Measurements from ENCODE around the gene CHCHD1. TPM values are rescaled to one million over a fixed set of nuclear protein-coding genes. Genes with fewer than 3 reads are reported as not detected.
A peak's percentile ranks its signal among the peaks of the same experiment; 100 is the strongest.

The CHCHD1 gene
- total RNA-seq, 1 experiment from 2014 or later, result 44.1 TPM

DNA sequence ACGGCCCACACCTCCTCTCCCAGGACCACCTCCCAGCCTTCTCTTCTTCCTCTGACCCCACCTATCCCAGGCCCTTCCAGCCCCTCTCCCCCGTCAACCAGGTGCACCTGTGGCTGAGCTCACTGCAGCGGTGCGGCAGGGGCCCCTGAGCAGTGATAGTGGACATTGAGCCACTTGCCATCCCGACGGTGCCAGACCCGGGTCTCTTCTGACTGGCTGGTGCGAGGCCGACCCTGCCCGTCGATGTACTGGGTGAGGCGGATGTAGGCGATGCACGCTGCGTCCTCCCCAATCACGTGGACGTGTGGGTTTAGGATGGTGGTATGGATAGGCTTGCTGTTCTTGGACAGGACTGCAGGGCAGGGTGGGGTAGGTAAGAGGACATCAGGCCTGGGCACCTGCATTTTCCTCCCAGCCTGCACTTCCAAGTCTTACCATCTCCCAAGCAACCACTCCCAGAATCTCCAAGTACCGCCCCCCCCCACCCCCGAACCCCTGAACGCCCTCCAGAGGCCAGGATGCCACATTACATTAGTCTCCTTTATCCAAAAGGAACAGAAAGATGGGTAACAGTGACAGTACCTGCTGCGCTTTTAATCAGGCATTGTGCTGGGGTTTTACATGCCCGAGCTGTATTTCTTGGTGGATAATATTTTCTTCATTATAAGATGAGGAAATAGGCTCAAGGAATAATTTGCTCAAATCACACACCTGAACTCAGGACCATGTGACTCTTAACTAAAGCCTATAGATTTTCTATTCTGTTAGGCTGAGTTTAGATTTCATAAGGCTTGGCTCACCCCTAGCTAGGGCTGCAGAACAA is 33.3 kb downstream of the CHCHD1 start:
- intact Hi-C loops (cut with micrococcal nuclease; ENCODE audit: unreplicated experiment), result no loop called here
- Mint-ChIP-seq H3K27me3 (ENCODE audit: unreplicated experiment) (no peaks in the 10 kb centered on the region), H3K27ac (ENCODE audit: unreplicated experiment) (no peak overlapping the region), H3K36me3 (ENCODE audit: insufficient read depth, unreplicated experiment) (peaks cover 43% of the 10 kb centered on the region), H3K9me3 (ENCODE audit: low read depth, unreplicated experiment) (no peaks in the 10 kb centered on the region), H3K4me3 (ENCODE audit: low read depth, unreplicated experiment) (no peak overlapping the region), H3K4me1 (ENCODE audit: low read depth, unreplicated experiment) (no peaks in the 10 kb centered on the region)
- TF ChIP-seq, protein P1, sequence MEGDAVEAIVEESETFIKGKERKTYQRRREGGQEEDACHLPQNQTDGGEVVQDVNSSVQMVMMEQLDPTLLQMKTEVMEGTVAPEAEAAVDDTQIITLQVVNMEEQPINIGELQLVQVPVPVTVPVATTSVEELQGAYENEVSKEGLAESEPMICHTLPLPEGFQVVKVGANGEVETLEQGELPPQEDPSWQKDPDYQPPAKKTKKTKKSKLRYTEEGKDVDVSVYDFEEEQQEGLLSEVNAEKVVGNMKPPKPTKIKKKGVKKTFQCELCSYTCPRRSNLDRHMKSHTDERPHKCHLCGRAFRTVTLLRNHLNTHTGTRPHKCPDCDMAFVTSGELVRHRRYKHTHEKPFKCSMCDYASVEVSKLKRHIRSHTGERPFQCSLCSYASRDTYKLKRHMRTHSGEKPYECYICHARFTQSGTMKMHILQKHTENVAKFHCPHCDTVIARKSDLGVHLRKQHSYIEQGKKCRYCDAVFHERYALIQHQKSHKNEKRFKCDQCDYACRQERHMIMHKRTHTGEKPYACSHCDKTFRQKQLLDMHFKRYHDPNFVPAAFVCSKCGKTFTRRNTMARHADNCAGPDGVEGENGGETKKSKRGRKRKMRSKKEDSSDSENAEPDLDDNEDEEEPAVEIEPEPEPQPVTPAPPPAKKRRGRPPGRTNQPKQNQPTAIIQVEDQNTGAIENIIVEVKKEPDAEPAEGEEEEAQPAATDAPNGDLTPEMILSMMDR (IDR thresholded peaks at IDR 0.05; ENCODE audit: unreplicated experiment), result peak; percentile 25
- CTCF ChIA-PET, result no interaction called here
- no TSS peak for BruUV-seq (replicated peaks)
- peak; percentile 21 for DNase-seq

GRCh38 chr10:73815719-73816030 is 33.8 kb downstream of the CHCHD1 start:
- no peak for DNase-seq
- no peaks in the 10 kb centered on the region for H3K27me3 Mint-ChIP-seq (ENCODE audit: unreplicated experiment)
- TF ChIP-seq, protein P1 (IDR thresholded peaks at IDR 0.05; ENCODE audit: unreplicated experiment), result no peak
- intact Hi-C loops (cut with micrococcal nuclease; ENCODE audit: unreplicated experiment), result no loop called here
- H3K9me3 Mint-ChIP-seq (ENCODE audit: low read depth, unreplicated experiment), result no peaks in the 10 kb centered on the region
- H3K27ac Mint-ChIP-seq (ENCODE audit: unreplicated experiment), result no peak overlapping the region
- no peaks in the 10 kb centered on the region for H3K4me1 Mint-ChIP-seq (ENCODE audit: low read depth, unreplicated experiment)
- BruUV-seq (replicated peaks), result no TSS peak
- peaks cover 42% of the 10 kb centered on the region for H3K36me3 Mint-ChIP-seq (ENCODE audit: insufficient read depth, unreplicated experiment)
- no peak overlapping the region for H3K4me3 Mint-ChIP-seq (ENCODE audit: low read depth, unreplicated experiment)
- CTCF ChIA-PET, result no interaction called here

DNA sequence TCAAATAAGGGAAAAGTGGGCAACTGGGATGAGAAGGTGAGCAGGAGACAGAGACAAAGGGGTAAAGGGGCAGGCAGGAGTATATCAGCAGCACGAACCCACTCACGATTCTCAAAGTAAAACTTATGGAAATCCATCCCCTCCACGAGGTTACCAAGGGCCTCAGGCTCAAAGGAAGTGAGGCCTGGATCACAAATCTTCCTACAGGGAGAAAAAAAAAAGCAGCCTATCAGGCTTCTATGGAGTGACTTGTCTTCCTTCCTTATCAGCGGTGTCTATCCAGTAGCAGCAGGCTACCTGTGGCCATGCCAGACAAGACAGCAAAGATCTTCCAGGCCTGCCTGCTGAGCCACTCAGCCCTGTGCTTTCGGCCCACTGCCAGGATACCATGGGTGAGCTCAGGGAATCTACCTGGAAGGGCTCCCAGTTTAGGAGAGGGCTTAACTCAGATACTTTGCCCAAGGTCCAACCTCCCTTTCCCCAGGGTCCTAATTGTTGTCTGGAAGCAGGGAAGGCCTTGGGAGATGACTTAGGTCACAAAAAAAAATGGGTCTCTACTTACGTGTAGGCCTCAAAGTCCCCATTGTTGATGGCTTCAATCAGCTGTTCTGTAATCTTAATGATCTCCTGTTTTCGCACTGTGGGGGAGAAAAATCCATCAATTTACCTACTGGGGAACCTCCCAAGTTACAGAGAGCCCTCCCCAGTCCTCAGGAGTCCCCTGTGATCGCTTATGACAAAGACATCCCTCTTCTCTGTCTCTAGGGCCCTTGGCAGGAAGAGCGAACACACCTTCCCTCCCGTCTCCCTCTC is 35.3 kb downstream of the CHCHD1 start:
- no TSS peak for BruUV-seq (replicated peaks)
- TF ChIP-seq, protein P1 (IDR thresholded peaks at IDR 0.05; ENCODE audit: unreplicated experiment), result no peak
- Mint-ChIP-seq H3K9me3 (ENCODE audit: low read depth, unreplicated experiment) (no peaks in the 10 kb centered on the region), H3K36me3 (ENCODE audit: insufficient read depth, unreplicated experiment) (peaks cover 47% of the 10 kb centered on the region), H3K4me3 (ENCODE audit: low read depth, unreplicated experiment) (no peak overlapping the region), H3K27me3 (ENCODE audit: unreplicated experiment) (no peaks in the 10 kb centered on the region), H3K4me1 (ENCODE audit: low read depth, unreplicated experiment) (no peaks in the 10 kb centered on the region), H3K27ac (ENCODE audit: unreplicated experiment) (no peak overlapping the region)
- intact Hi-C loops (cut with micrococcal nuclease; ENCODE audit: unreplicated experiment), result no loop called here
- no peak for DNase-seq
- CTCF ChIA-PET, result no interaction called here

GRCh38 chr10:73817826-73818225 is 36.0 kb downstream of the CHCHD1 start:
- Mint-ChIP-seq H3K27me3 (ENCODE audit: unreplicated experiment) (no peaks in the 10 kb centered on the region), H3K4me3 (ENCODE audit: low read depth, unreplicated experiment) (no peak overlapping the region), H3K36me3 (ENCODE audit: insufficient read depth, unreplicated experiment) (peaks cover 45% of the 10 kb centered on the region), H3K4me1 (ENCODE audit: low read depth, unreplicated experiment) (no peaks in the 10 kb centered on the region), H3K9me3 (ENCODE audit: low read depth, unreplicated experiment) (no peaks in the 10 kb centered on the region), H3K27ac (ENCODE audit: unreplicated experiment) (no peak overlapping the region)
- no TSS peak for BruUV-seq (replicated peaks)
- intact Hi-C loops (cut with micrococcal nuclease; ENCODE audit: unreplicated experiment), result no loop called here
- DNase-seq, result no peak
- TF ChIP-seq, protein P1 (IDR thresholded peaks at IDR 0.05; ENCODE audit: unreplicated experiment), result no peak
- CTCF ChIA-PET, result no interaction called here
